ENCODE measurements around the gene EIF1AX.
"Not testable (repeated sequence)": the region's sequence is repeated elsewhere in the genome, so short reads cannot be mapped to it uniquely, and the experiment has no call there.

EIF1AX gene

DNA sequence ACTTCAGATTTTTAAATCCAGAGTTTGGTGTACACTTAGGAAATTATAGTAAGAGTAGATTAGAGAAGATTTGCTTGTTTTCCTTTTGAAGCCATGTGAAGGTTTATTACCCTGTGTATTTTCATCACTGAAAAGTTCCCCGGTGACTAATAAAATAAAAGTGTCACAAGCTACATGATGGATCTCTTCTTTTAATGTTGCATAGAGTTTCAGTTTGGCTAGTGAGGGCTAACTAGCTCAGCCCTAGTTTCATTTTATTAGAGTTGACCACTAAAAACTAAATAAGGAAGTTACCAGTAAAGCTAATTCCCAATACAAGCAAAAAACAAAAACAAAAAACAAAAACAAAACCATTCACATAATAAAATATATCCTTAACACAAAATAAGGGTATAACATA lies 14.8 kb downstream of the EIF1AX start:
- DNase-seq (ENCODE audit: low read depth), result not testable (repeated sequence)

DNA sequence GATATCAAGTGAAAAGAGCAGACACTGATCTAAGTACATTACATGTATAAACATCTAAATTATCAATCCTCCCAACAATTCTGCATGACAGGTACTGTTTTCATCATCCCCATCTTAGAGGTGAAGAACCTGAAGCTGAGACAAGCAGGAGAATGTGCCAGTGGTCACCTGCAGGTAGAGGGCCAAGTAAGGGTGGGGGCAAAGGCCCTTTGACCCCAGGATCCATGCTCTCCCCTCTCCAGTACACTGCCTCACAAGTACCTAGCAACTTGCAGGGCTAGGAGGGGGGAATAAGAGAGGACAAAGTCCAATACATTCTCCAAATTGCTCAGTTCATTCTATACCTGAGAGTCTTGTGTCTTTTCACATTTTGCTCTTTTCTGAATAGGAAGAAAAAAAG lies 16.7 kb downstream of the EIF1AX start:
- no peak for DNase-seq (ENCODE audit: low read depth)

DNA sequence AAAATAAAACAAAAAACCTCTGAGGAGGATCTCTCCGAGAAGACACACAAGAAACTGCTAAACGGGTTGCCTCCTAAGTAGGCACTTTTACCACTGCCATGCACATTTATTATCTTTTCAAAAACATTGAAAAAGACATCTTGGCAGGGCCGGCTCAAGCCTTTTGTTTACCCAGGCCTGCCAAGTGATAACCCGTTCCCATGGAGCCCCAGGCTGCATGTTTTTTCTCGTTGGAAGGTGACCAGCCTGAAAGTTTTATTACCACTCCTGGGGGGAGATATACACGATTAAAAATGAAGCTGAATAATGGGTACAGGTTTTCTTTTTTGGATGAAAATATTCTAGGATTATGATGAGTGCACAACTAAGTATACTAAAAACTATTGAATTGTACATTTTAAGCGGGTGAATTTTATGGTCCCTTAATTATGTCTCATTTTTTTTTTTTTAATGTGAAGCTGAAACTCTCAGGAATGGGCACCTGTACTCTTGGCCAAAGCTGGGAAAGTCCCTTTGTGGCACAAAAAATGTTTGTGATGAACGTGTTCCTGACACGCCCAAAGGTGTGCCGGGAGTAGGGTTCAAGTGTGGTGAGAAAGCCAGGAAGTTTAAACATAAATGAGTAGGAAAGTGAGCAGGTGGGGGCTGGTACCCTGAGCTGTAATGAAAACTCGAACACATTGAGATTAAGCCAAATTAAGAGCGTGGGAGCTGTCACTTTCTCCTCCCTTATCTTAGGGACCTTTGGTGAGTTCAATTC lies 23.4 kb downstream of the EIF1AX start:
- DNase-seq (ENCODE audit: low read depth), result no peak

DNA sequence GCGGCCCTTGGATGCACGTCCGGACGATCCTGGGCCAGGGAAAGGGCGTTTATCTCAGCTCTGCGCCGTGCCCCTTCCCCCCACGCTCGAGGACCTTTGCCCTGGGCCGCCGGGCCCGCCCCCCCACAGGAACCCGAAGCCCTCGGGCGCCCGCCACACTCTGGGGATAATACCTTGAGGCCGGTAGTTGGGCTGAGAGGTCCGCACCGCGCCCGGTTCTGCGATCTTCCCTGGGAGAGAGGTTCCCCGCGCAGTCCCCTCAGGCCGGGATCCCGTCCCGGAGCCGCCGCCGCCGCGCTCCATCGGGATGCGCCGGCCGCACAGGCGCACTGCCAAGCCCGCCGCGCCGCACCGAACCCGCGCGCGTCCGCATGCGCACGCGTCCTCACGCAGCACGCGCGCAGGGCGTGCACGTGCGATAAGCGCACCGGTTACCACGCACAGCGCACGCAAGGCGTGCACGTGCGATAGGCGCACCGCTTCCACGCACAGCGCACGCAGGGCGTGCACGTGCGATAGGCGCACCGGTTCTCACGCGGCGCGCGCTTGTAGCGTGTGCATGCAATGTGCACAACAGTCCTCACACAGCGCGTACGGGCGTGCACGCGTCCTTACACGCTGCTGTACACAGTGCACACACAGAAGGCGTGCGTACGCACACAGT lies 24.9 kb downstream of the EIF1AX start, which contains the start of gene MAP7D2:
Gene MAP7D2 (minus strand): TSS at position 331 of the 664 bp plus-strand sequence. CDS start 28 bp downstream, at position 303.
- DNase-seq (ENCODE audit: low read depth), result no peak

DNA sequence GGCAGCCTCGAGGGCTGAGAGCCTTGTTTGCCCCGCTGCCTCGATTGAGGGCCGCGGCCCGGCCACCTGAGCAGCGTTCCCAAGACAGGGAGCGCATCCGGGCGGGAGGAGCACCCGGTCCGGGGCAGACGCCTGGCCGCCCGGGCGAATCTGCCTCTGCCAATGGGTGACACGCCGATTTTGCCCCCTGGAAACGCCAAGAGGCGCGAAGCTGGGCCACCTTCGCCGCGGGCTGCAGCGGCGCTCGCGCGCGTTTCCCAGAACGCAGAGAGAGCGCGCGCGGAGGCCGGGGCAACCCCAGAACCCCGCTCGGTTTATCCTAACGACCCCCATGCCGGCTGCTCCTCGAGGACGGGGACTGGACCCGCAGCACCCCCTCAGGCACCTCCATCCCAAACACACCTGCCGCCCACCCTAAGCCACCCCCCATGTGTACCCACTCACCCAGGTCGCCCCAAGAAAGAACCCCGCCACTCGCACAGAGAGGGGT lies 25.5 kb downstream of the EIF1AX start:
- DNase-seq (ENCODE audit: low read depth), result no peak

DNA sequence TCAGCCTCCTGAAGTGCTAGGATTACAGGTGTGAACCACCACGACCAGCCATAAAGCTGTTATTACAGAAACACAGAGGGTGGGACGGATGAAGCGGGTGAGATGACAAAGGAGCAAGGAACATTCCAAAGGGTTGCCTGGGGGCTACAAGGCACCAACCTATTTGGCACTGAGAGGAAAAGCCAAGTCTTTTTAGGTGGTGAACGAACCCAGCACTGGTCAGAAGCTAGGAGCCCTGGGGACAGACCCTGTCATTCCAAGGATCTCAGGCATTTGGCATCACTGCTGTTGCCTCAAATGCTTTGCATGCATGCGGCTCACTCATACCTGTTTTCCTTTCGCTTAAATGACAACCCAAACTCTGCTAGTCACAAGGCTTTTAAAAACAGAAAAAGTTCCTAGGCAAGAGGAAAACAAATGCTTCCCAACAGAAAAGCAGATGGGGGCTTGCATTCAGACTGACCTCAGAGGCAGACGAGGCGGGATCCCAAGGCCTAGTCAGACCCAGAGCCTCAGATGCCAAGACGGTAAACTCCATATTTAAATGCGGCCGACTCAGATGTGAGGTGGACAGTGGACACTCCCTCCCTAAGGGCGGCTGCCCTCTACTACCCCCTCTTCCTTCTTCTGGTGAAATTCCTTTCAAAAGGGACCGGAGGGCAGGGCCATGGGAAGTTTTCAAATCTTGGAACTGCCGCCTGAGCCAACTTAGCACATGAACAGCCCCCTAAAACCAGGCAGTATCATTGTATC lies 29.4 kb downstream of the EIF1AX start:
- no peak for DNase-seq (ENCODE audit: low read depth)

DNA sequence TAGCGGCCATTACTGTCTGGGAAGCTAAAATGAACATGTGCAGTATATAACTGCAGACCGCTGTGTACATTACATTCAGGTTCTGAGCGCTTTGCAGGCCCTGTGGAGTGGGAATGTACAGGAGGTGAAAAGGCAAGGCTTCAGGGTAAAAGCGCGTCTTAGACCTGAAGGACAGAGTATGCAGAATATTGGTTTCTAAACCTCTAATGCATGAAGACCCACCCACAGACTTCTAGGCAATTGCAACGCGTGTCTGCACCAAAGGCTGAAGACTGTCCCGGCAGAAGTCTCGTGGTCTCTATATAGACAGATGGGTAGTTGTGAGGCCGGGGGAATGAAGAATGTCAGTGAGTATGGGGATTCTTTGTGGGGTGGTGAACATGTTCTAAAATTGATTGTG lies 30.4 kb downstream of the EIF1AX start:
- no peak for DNase-seq (ENCODE audit: low read depth)

DNA sequence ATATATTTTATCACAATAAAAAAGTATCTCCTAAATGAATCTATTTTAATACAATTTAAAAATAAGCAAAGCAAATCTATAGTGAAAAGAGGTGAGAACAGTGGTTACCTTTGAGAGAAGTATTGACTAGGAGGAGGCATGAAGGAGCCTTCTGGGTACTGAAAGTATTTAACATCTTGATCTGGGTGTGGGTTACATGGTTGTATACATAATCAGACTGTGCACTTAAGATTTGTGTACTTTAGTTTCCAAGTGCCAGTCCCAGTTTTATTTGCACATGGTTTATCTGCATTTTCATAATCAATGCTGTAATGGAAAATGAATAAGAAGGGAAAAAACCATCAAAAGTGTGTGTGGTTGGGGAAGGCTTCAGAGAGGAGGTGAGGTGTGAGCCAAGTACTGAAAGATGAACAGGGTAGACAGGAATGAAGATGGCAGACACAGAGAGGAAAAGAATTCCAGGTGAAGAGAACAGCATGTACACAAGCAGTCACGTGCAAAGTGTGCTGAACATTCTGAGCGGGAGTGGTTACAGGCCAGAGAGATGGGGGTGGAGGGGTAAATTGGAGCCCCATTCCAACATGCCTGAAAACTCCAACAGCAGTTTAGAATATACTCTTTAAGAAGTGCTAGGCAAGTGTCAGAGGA lies 39.6 kb downstream of the EIF1AX start:
- DNase-seq (ENCODE audit: low read depth), result no peak

DNA sequence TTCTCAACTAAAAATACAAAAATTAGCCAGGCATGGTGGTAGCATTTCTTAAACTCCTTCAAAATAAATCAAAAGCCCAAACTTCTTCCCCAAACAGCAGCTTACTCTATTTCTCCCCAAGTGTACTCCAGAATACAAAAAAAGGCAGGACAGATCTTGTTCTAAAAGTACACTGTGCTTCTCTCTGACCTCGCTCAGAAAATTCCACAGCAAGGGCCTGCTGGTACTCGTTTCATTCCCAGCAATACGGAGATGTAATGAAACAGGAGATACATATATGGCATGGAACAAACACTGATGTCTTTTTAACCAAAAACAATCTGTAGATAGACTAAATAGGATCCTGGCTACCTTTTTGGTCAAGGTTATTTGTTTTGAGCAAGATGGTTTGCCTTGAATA lies 50.1 kb downstream of the EIF1AX start:
- DNase-seq (ENCODE audit: low read depth), result no peak

DNA sequence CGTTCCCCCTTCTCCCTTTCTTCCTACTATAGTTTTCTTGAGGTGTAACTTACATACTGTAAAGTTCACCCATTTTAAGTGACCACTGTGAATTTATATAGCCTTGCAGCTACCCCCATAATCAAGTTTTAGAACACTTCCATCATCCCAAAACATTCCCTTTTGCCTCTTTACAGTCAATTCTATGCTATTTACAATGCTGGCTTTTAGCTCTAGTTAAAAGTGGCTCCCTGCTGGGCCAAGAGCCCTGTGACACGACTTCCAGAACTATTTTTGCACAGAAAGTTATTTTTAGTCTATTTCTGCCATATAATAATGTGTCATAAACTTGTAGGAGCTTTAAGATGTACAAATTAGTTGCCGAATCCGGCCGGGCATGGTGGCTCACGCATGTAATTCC lies 51.8 kb downstream of the EIF1AX start:
- no peak for DNase-seq (ENCODE audit: low read depth)

DNA sequence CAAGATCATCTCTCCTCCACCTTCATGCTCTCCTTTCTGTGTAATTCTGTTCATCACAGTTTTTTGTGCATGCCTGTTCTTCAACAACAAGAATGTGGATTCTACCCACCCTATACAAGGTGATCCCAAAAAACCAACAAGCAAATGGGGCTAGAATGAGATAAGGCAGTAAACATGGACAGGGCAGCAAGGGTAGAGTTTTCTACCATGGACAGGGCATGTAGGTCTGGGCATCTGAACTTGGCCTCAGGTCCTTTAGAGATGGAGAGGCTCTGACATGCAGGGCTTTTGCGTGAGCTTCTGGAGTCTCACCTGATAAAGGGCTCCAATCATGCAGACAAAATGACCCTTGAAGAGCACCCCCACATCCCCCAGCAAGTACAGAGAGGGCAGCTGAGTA lies 61.4 kb downstream of the EIF1AX start:
- no peak for DNase-seq (ENCODE audit: low read depth)
